Endothelial cell of umbilical vein (primary cell): ENCODE results near the gene FSTL1. TPM values are rescaled to one million over a fixed set of nuclear protein-coding genes. Genes with fewer than 3 reads are reported as not detected.

ENCODE experiments used
- BruUV-seq: library from RNA; stranded (reverse); fragments of 400-500 nt; replicated peaks from 2 replicates; lab custom pipeline; 2021; lab: Mats Ljungman, UMichigan
- CTCF ChIA-PET: fragments of 300-600, 350-600 bp; sonication (Branson Sonifier 250); formaldehyde crosslinking; loops from one replicate; lab custom pipeline; 2021; ENCODE audit warnings: antibody characterized with exemption, inconsistent platforms; lab: Charles Lee
- POLR2A ChIA-PET: fragments of 300-600, 350-600 bp; sonication (Branson Sonifier 250); formaldehyde crosslinking; loops from one replicate; lab custom pipeline; 2021; ENCODE audit warnings: antibody characterized with exemption, inconsistent platforms; lab: Charles Lee
- DNase-seq: peaks from one replicate; pipeline ENCODE4 v3.0.0-alpha.2; 2011; ENCODE audit warnings: low read depth, low spot score
- FAIRE-seq: peaks from 2 replicates; lab custom pipeline; 2011; peaks lifted over from hg19 to GRCh38; lab: Jason Lieb, UNC
- H2AFZ ChIP-seq: 2 replicates; pipeline ENCODE4 v1.6.0; 2012; ENCODE audit warnings: low read depth, low read length, control low read depth, inconsistent platforms
- H3K27ac ChIP-seq: 2 replicates; pipeline ENCODE4 v1.5.1; 2011; ENCODE audit warnings: low read depth, mild to moderate bottlenecking, control low read depth, low read length, moderate library complexity; ENCODE audit not compliant: insufficient read depth
- H3K27me3 ChIP-seq, 2 experiments: 2 replicates each; pipeline versions ENCODE4 v1.6.0 to v1.6.1; 2011; ENCODE audit warnings: low read length in 2 of 2, mixed read lengths in 1 of 2; ENCODE audit not compliant: control insufficient read depth in 2 of 2, insufficient read depth in 2 of 2
- H3K36me3 ChIP-seq, 2 experiments: 2 replicates in 1 of 2; 3 replicates in 1 of 2; pipeline ENCODE4 v1.5.1; 2011; ENCODE audit warnings: low read length in 2 of 2, mild to moderate bottlenecking in 1 of 2, moderate library complexity in 1 of 2; ENCODE audit not compliant: control insufficient read depth in 2 of 2, insufficient read depth in 2 of 2; ENCODE audit errors: extremely low read depth in 1 of 2
- H3K4me1 ChIP-seq: 3 replicates; pipeline ENCODE4 v1.5.1; 2011; ENCODE audit warnings: mild to moderate bottlenecking, low read length; ENCODE audit not compliant: control insufficient read depth, insufficient read depth; ENCODE audit errors: extremely low read depth
- H3K4me2 ChIP-seq: 2 replicates; pipeline ENCODE4 v1.6.1; 2011; ENCODE audit warnings: low read length, control low read depth, mixed read lengths; ENCODE audit not compliant: insufficient read depth
- H3K4me3 ChIP-seq, 3 experiments: fragments of 200-600 bp in 1 of 3; sonication (generic), shearing (Covaris generic) in 1 of 3; replicated peaks in 1 of 3; 2 replicates each; pipeline ENCODE4 v1.5.1; 2011 to 2016; ENCODE audit warnings: control low read depth in 3 of 3, low read length in 3 of 3, mild to moderate bottlenecking in 2 of 3, inconsistent platforms in 1 of 3, low read depth in 1 of 3, moderate library complexity in 1 of 3; ENCODE audit not compliant: insufficient read depth in 1 of 3
- H3K79me2 ChIP-seq: 2 replicates; pipeline ENCODE4 v1.6.0; 2012; ENCODE audit warnings: low read length, inconsistent platforms; ENCODE audit not compliant: control insufficient read depth, insufficient read depth
- H3K9ac ChIP-seq: replicated peaks from 2 replicates; pipeline ENCODE3; 2011; ENCODE audit warnings: low read length, control low read depth; ENCODE audit not compliant: insufficient read depth; ENCODE audit errors: extremely low read depth
- H3K9me1 ChIP-seq: replicated peaks from 3 replicates; pipeline ENCODE4 v1.6.0; 2011; ENCODE audit warnings: mild to moderate bottlenecking, low read length; ENCODE audit not compliant: control insufficient read depth, insufficient read depth; ENCODE audit errors: extremely low read depth
- H3K9me3 ChIP-seq: replicated peaks from 2 replicates; pipeline ENCODE4 v1.5.1; 2012; ENCODE audit warnings: low read length, inconsistent platforms; ENCODE audit not compliant: control insufficient read depth, insufficient read depth
- H4K20me1 ChIP-seq: replicated peaks from 2 replicates; pipeline ENCODE3; 2011; ENCODE audit warnings: mild to moderate bottlenecking, low read length; ENCODE audit not compliant: control insufficient read depth, insufficient read depth; ENCODE audit errors: extremely low read depth
- EZH2 ChIP-seq: IDR thresholded peaks from 2 replicates; pipeline ENCODE4 v1.6.1; 2012; ENCODE audit warnings: borderline replicate concordance, low read depth, mild to moderate bottlenecking, moderate library complexity, low read length, inconsistent platforms; ENCODE audit not compliant: severe bottlenecking
- FOS ChIP-seq: IDR thresholded peaks from 2 replicates; pipeline ENCODE4 v1.6.1; 2011; ENCODE audit warnings: mild to moderate bottlenecking, low read length, moderate library complexity, borderline replicate concordance; ENCODE audit not compliant: insufficient read depth
- GATA2 ChIP-seq: IDR thresholded peaks from 2 replicates; pipeline ENCODE4 v1.7.0; 2011; ENCODE audit warnings: low read depth, mild to moderate bottlenecking, moderate library complexity, mixed read lengths, low read length; ENCODE audit not compliant: insufficient read length, insufficient read depth
- JUN ChIP-seq: IDR thresholded peaks from 2 replicates; pipeline ENCODE4 v1.6.1; 2011; ENCODE audit warnings: borderline replicate concordance, low read depth; ENCODE audit not compliant: insufficient read length, insufficient read depth
- MYC ChIP-seq: IDR thresholded peaks from one replicate; pipeline ENCODE4 v1.6.1; 2011; ENCODE audit warnings: mild to moderate bottlenecking, low read depth, low read length
- POLR2A ChIP-seq: IDR thresholded peaks from 2 replicates; pipeline ENCODE4 v1.6.1; 2012; ENCODE audit warnings: low read depth, mild to moderate bottlenecking, control low read depth, low read length
- POLR2AphosphoS5 ChIP-seq: IDR thresholded peaks from 2 replicates; pipeline ENCODE4 v1.6.1; 2012; ENCODE audit warnings: low read depth, mild to moderate bottlenecking, control low read depth, low read length, moderate library complexity; ENCODE audit not compliant: insufficient read depth
- dilution Hi-C: fragments of 300-500 bp; cut with MboI; formaldehyde crosslinking; loops from one replicate; pipeline ENCODE4 v1.15.0; 2019; ENCODE audit warnings: low sequenced_read_pairs; ENCODE audit not compliant: extremely low pct_ligation_motif_present
- intact Hi-C: fragments of 100-400 bp; cut with micrococcal nuclease; formaldehyde crosslinking; loops from one replicate; pipeline ENCODE4 v1.10.0; 2022
- polyA plus RNA-seq, 4 experiments: library from polyadenylated mRNA; depleted of rRNA in 3 of 4; stranded (reverse) in 3 of 4; unstranded in 1 of 4; fragments of >200 nt; gene quantifications; 2 replicates each; pipeline versions ENCODE4 v1.2.1 to v1.2.3, GENCODE V29; 2011 to 2012; ENCODE audit warnings: missing spikeins in 1 of 4
- total RNA-seq: library from RNA; stranded (reverse); gene quantifications from 2 replicates; pipeline ENCODE4 v1.2.3, GENCODE V29; 2021
- TF ChIP-seq, protein P1 (sequence below): IDR thresholded peaks from 2 replicates; pipeline ENCODE4 v1.6.1; 2011; ENCODE audit not compliant: insufficient read depth, insufficient read length
- TF ChIP-seq, protein P2 (sequence below), 2 donors: IDR thresholded peaks; 1 replicate in 1 of 2; 2 replicates in 1 of 2; pipeline ENCODE4 v1.5.1; 2011; ENCODE audit warnings: low read length in 2 of 2, mild to moderate bottlenecking in 2 of 2, moderate library complexity in 2 of 2, control low read depth in 1 of 2, inconsistent platforms in 1 of 2, low read depth in 1 of 2; ENCODE audit not compliant: insufficient read depth in 1 of 2; ENCODE audit errors: extremely low read depth in 1 of 2

FSTL1 gene
- total and polyA plus RNA-seq, 2 donors (not counting 3 experiments of a cell fraction or from before 2014, with no cell fraction given), result 235 to 562 TPM

DNA sequence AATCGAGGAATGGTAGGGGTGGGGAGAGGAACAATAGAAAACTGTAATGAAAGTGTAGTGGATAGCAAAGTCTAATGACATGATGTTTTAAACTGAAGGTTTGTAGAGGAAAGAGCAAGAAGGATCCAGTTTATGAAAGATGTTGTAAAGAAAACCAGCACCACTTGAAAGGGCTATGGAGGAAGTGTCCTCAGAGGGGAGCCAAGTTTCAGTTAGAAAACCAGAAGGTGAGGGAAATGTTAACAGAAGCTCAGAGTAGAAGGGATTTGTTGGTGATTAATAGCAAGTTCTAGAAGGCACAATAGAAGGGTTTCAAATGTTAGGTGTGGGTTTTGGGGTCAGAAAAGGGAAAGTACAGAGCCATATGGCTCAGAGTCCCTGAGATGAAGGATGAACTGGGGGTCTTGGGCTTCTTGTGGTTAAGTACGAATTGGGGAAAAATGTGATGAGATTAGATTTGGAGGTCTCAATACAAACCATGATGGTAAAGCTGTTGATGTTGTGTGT is 67.8 kb downstream of the FSTL1 start:
- Histone ChIP-seq H3K9me1 (no peaks in the 10 kb centered on the region), H3K4me3 (no peak overlapping the region), H4K20me1 (no peaks in the 10 kb centered on the region), H3K9me3 (no peaks in the 10 kb centered on the region), H3K4me2 (no peak overlapping the region), H3K27ac (no peak overlapping the region), H3K36me3 (no peaks in the 10 kb centered on the region), H2AFZ (no peak overlapping the region), H3K79me2 (no peaks in the 10 kb centered on the region), H3K4me1 (no peaks in the 10 kb centered on the region), H3K27me3 (peaks cover 3 to 4% of the 10 kb centered on the region in 2 experiments), H3K9ac (no peak overlapping the region)
- no peak for DNase-seq
- dilution Hi-C loops (no loop called here), intact Hi-C loops (no loop called here)
- no TSS peak for BruUV-seq
- TF ChIP-seq FOS, result no peak
- TF ChIP-seq, protein P1, sequence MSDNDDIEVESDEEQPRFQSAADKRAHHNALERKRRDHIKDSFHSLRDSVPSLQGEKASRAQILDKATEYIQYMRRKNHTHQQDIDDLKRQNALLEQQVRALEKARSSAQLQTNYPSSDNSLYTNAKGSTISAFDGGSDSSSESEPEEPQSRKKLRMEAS, result no peak
- TF ChIP-seq JUN, result no peak
- no peak for TF ChIP-seq GATA2
- POLR2A ChIA-PET, result no interaction called here
- FAIRE-seq, result no peak
- CTCF ChIA-PET, result interaction anchor here (1.7 kb wide), 1 partner anchor 34 kb away, joined by 4 read pairs; no protein-coding TSS in a partner anchor

DNA sequence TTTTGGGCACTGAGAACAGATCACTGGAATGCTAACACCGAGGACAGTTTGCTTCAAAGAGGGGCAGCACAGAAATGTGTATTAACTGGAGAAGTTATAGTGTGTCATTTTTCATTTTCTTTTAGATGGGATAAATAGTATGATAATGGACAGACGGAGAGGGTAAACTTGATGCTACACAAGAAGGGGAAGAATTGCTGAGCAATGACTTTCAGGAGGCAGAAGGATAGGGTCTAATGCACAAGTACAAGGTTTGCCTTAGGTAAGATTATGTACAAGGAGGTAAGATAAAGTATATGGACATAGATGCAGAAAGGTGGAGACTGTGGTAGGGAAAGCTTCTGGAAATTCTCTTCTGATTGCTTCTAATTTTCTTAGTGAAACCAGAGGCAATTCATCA is 69.3 kb downstream of the FSTL1 start:
- Histone ChIP-seq H3K27ac (no peak overlapping the region), H3K9me3 (no peaks in the 10 kb centered on the region), H2AFZ (no peak overlapping the region), H3K36me3 (no peaks in the 10 kb centered on the region), H3K4me2 (no peak overlapping the region), H3K4me3 (no peak overlapping the region), H4K20me1 (no peaks in the 10 kb centered on the region), H3K4me1 (no peaks in the 10 kb centered on the region), H3K9me1 (no peaks in the 10 kb centered on the region), H3K9ac (no peak overlapping the region), H3K79me2 (no peaks in the 10 kb centered on the region), H3K27me3 (peaks cover 3 to 4% of the 10 kb centered on the region in 2 experiments)
- POLR2A ChIA-PET, result no interaction called here
- FAIRE-seq (no peak), DNase-seq (no peak)
- dilution Hi-C loops, result no loop called here
- TF ChIP-seq POLR2AphosphoS5, result no peak
- no peak for TF ChIP-seq FOS
- TF ChIP-seq POLR2A, result no peak
- TF ChIP-seq GATA2, result no peak
- TF ChIP-seq, protein P1, result no peak
- no peak for TF ChIP-seq JUN
- no peak for TF ChIP-seq MYC
- TF ChIP-seq EZH2, result no peak
- TF ChIP-seq, protein P2, sequence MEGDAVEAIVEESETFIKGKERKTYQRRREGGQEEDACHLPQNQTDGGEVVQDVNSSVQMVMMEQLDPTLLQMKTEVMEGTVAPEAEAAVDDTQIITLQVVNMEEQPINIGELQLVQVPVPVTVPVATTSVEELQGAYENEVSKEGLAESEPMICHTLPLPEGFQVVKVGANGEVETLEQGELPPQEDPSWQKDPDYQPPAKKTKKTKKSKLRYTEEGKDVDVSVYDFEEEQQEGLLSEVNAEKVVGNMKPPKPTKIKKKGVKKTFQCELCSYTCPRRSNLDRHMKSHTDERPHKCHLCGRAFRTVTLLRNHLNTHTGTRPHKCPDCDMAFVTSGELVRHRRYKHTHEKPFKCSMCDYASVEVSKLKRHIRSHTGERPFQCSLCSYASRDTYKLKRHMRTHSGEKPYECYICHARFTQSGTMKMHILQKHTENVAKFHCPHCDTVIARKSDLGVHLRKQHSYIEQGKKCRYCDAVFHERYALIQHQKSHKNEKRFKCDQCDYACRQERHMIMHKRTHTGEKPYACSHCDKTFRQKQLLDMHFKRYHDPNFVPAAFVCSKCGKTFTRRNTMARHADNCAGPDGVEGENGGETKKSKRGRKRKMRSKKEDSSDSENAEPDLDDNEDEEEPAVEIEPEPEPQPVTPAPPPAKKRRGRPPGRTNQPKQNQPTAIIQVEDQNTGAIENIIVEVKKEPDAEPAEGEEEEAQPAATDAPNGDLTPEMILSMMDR (IDR thresholded peaks at IDR 0.05; ENCODE audit: extremely low read depth in 1 of 2, insufficient read depth in 1 of 2, low read depth in 1 of 2, low read length in 2 of 2), result no peak
- intact Hi-C loops, result no loop called here
- CTCF ChIA-PET, result no interaction called here
- BruUV-seq, result no TSS peak
